ENCODE data around the gene DIAPH3. TPM values are rescaled to one million over a fixed set of nuclear protein-coding genes. Genes with fewer than 3 reads are reported as not detected.

The DIAPH3 gene
- total and polyA plus RNA-seq, 7 donors: 0.16 to 3.8 (median 1.1) TPM; not detected in 1

DNA sequence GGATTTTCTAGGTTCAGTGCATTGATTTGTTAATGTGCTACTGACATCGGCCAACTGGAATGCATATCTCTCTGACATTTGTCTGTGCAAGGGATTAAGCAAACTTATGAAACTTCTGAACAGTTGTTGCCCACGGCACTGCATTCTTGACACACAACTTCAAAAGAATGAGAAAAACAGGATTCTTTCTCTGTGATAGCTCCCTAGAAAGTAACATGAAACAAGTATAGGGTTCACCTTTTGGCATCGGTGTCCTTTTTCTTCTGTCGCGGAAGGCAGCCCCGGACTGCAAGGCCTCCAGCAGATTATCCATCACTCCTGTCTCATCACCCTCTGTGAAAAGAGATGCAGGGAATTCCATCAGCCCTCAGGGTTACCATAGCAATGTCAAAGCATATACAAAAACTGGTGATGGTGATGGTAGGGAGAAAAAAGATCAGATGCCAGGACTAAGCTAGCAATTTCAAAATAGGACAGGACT is 389.2 kb downstream of the DIAPH3 start:
- H3K4me3 ChIP-seq: no peak overlapping the region
- intact Hi-C loops (cut with DNase I): loop anchor here (10.0 kb wide), 1 partner anchor 380 kb away; no protein-coding TSS in a partner anchor
- peaks cover 0 to 10% (median 2%) of the 10 kb centered on the region in 4 donors for H3K4me1 ChIP-seq
- H3K36me3 ChIP-seq: no peaks in the 10 kb centered on the region
- H3K27ac ChIP-seq: peak overlapping the region in 1 of 4 donors; percentile 63
- no peaks in the 10 kb centered on the region for H3K9me3 ChIP-seq
- H3K27me3 ChIP-seq: no peaks in the 10 kb centered on the region
- no peak for TF ChIP-seq POLR2AphosphoS5 (IDR thresholded peaks at IDR 0.05)
- TF ChIP-seq, protein P1, sequence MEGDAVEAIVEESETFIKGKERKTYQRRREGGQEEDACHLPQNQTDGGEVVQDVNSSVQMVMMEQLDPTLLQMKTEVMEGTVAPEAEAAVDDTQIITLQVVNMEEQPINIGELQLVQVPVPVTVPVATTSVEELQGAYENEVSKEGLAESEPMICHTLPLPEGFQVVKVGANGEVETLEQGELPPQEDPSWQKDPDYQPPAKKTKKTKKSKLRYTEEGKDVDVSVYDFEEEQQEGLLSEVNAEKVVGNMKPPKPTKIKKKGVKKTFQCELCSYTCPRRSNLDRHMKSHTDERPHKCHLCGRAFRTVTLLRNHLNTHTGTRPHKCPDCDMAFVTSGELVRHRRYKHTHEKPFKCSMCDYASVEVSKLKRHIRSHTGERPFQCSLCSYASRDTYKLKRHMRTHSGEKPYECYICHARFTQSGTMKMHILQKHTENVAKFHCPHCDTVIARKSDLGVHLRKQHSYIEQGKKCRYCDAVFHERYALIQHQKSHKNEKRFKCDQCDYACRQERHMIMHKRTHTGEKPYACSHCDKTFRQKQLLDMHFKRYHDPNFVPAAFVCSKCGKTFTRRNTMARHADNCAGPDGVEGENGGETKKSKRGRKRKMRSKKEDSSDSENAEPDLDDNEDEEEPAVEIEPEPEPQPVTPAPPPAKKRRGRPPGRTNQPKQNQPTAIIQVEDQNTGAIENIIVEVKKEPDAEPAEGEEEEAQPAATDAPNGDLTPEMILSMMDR (IDR thresholded peaks at IDR 0.05): no peak
- TF ChIP-seq POLR2A (IDR thresholded peaks at IDR 0.05): no peak
- TF ChIP-seq EP300 (IDR thresholded peaks at IDR 0.05): no peak
- DNase-seq: no peak
- 83 to 92% methylated on average over 6 of the region's 6 CpGs for WGBS, 2 donors

DNA sequence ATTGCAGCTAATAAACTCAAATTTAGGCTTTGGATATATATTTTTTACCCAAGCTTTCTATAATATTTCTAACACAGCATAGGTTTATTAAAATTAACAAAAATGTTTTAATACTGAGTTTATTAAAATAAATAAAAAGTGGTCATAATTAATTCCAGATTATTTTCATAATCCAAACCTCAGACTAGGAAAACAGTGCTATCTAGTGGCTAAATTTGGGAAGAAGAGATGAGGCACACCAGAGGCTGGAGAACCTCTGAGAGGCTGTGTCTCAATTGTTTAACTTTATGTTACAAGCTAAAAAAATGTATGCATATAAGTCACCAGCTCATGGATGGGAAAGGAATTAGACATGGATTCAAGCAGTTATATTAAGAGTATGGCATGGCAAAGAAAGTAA is 392.5 kb downstream of the DIAPH3 start:
- Histone ChIP-seq H3K4me3 (no peak overlapping the region), H3K4me1 (peaks cover 0 to 10% (median 2%) of the 10 kb centered on the region in 4 donors), H3K27ac (no peak overlapping the region), H3K27me3 (no peaks in the 10 kb centered on the region), H3K36me3 (no peaks in the 10 kb centered on the region), H3K9me3 (no peaks in the 10 kb centered on the region)
- TF ChIP-seq, protein P1 (IDR thresholded peaks at IDR 0.05): peak in 1 of 4 experiments; percentile 31
- no peak for TF ChIP-seq EP300 (IDR thresholded peaks at IDR 0.05)
- DNase-seq: no peak
- intact Hi-C loops (cut with DNase I): loop anchor here (10.0 kb wide), 1 partner anchor 376 kb away; no protein-coding TSS in a partner anchor

- H3K9me3 ChIP-seq: no peaks in the 10 kb centered on the region
- intact Hi-C loops (cut with DNase I): loop anchor here (10.0 kb wide), 1 partner anchor 376 kb away; no protein-coding TSS in a partner anchor
- no peaks in the 10 kb centered on the region for H3K27me3 ChIP-seq
- H3K4me1 ChIP-seq: peaks cover 0 to 10% (median 2%) of the 10 kb centered on the region in 4 donors
- H3K36me3 ChIP-seq: no peaks in the 10 kb centered on the region
- no peak for DNase-seq
- no peak for TF ChIP-seq POLR2A (IDR thresholded peaks at IDR 0.05)
- no peak for TF ChIP-seq POLR2AphosphoS5 (IDR thresholded peaks at IDR 0.05)
- TF ChIP-seq, protein P1 (IDR thresholded peaks at IDR 0.05): no peak
- TF ChIP-seq EP300 (IDR thresholded peaks at IDR 0.05): no peak
- H3K4me3 ChIP-seq: no peak overlapping the region
- H3K27ac ChIP-seq: no peak overlapping the region
Measured at GRCh38 chr13:59770451-59770850, 393.3 kb downstream of the DIAPH3 start.

DNA sequence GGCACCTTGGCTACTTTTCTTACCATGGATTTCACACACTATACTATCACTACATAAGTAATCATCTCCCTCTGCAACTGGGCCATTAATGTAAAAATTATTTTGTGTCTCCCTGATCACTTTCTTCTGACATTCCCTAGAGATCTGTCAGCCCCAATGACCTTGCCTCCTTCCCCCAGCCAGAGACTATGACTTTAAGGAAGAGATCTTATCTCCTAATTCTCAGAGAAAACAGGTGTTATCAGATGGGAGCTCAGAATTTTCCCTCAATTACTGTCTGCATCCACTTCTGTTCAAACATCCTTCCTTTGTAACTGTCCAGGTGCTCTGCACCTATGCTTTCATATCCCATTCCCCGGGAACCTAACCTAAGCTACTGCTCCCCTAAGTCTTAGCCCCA is 397.5 kb downstream of the DIAPH3 start:
- Histone ChIP-seq H3K27ac (no peak overlapping the region), H3K4me1 (peaks cover 0 to 6% (median 2%) of the 10 kb centered on the region in 4 donors), H3K27me3 (no peaks in the 10 kb centered on the region), H3K4me3 (no peak overlapping the region), H3K36me3 (no peaks in the 10 kb centered on the region), H3K9me3 (no peaks in the 10 kb centered on the region)
- WGBS, 2 donors: 93 to 97% methylated on average over 1 of the region's 1 CpG
- no peak for DNase-seq
- intact Hi-C loops (cut with DNase I): no loop called here
- TF ChIP-seq EP300 (IDR thresholded peaks at IDR 0.05) (no peak), POLR2AphosphoS5 (IDR thresholded peaks at IDR 0.05) (no peak), POLR2A (IDR thresholded peaks at IDR 0.05) (no peak)
- TF ChIP-seq, protein P1 (IDR thresholded peaks at IDR 0.05): no peak

Data from sigmoid colon (tissue), 7 donors.